ENCODE measurements around the gene CLEC2A. TPM values are rescaled to one million over a fixed set of nuclear protein-coding genes. Genes with fewer than 3 reads are reported as not detected.

The CLEC2A gene
- total RNA-seq, 1 experiment from 2014 or later: not detected

DNA sequence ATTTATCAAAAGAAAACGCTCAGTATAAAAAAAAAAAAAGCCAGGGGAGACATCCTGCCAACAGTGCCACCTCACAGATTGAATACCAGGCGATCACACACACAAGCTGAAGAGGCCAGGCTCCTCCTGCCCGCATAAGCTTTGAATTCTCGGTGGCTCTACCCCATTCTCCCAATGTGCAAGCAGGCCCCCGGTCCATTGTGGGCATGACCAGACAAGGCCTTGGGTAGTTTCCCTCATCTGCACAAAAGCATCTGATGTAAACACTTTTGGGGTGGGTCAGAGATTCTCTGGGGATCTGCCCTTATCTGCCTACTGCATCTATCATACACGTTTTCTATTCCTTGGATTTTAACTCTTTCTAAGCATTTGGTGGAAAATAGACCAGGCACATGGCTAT lies 34.6 kb downstream of the CLEC2A start:
- intact Hi-C loops (cut with micrococcal nuclease; ENCODE audit: unreplicated experiment) (no loop called here), in situ Hi-C loops (cut with HindIII; ENCODE audit: low pct_unique_long_range_greater_than_20kb, low sequenced_read_pairs) (no loop called here)
- ATAC-seq (no peak), DNase-seq (ENCODE audit: low read depth, low spot score) (no peak)
- Histone ChIP-seq H3K27me3 (ENCODE audit: control insufficient read depth, insufficient read depth, low read length) (no peaks in the 10 kb centered on the region), H3K36me3 (ENCODE audit: control insufficient read depth, insufficient read depth, low read length) (no peaks in the 10 kb centered on the region), H3K4me1 (ENCODE audit: control insufficient read depth, insufficient read depth, low read length) (no peaks in the 10 kb centered on the region), H3K9me3 (ENCODE audit: control insufficient read depth, insufficient read depth, low read depth, low read length) (no peaks in the 10 kb centered on the region), H3K27ac (ENCODE audit: low read length) (no peak overlapping the region), H3K4me3 (ENCODE audit: low read depth in 2 of 2, low read length in 2 of 2) (no peak overlapping the region)
- ChIA-PET POLR2A (no interaction called here), CTCF (no interaction called here)
- TF ChIP-seq REST (IDR thresholded peaks at IDR 0.05; ENCODE audit: insufficient read depth in 1 of 2, low read depth in 2 of 2, low read length in 1 of 2) (no peak), CTCF (IDR thresholded peaks at IDR 0.05) (no peak), POLR2AphosphoS5 (IDR thresholded peaks at IDR 0.05; ENCODE audit: low read depth, low read length) (no peak), SIN3A (IDR thresholded peaks at IDR 0.05; ENCODE audit: borderline replicate concordance, insufficient read depth, low read depth, low read length) (no peak), TCF7L2 (IDR thresholded peaks at IDR 0.05; ENCODE audit: low read depth, low read length) (no peak)
- no TSS peak for BruUV-seq (replicated peaks)

- no peak overlapping the region for H3K27ac ChIP-seq (ENCODE audit: low read length)
- no peaks in the 10 kb centered on the region for H3K9me3 ChIP-seq (ENCODE audit: control insufficient read depth, insufficient read depth, low read depth, low read length)
- ChIA-PET CTCF (interaction anchor here (0.5 to 0.6 kb wide), 2 partner anchors 9 to 1891 kb away, joined by 4 read pairs; no protein-coding TSS in a partner anchor), POLR2A (no interaction called here)
- no peaks in the 10 kb centered on the region for H3K27me3 ChIP-seq (ENCODE audit: control insufficient read depth, insufficient read depth, low read length)
- H3K36me3 ChIP-seq (ENCODE audit: control insufficient read depth, insufficient read depth, low read length): no peaks in the 10 kb centered on the region
- no peaks in the 10 kb centered on the region for H3K4me1 ChIP-seq (ENCODE audit: control insufficient read depth, insufficient read depth, low read length)
- TF ChIP-seq CTCF (IDR thresholded peaks at IDR 0.05): no peak
- no peak for TF ChIP-seq TCF7L2 (IDR thresholded peaks at IDR 0.05; ENCODE audit: low read depth, low read length)
- TF ChIP-seq REST (IDR thresholded peaks at IDR 0.05; ENCODE audit: insufficient read depth in 1 of 2, low read depth in 2 of 2, low read length in 1 of 2): no peak
- DNase-seq (ENCODE audit: low read depth, low spot score) (no peak), ATAC-seq (no peak)
- in situ Hi-C loops (cut with HindIII; ENCODE audit: low pct_unique_long_range_greater_than_20kb, low sequenced_read_pairs): no loop called here
- H3K4me3 ChIP-seq (ENCODE audit: low read depth in 2 of 2, low read length in 2 of 2): no peak overlapping the region
- intact Hi-C loops (cut with micrococcal nuclease; ENCODE audit: unreplicated experiment): no loop called here
- BruUV-seq (replicated peaks): no TSS peak
These were observed 36.8 kb downstream of the CLEC2A start for GRCh38 chr12:9895215-9895971.
